ENCODE measurements around the gene NLN. TPM values are rescaled to one million over a fixed set of nuclear protein-coding genes. Genes with fewer than 3 reads are reported as not detected.

Gene NLN
- total and polyA plus RNA-seq, 2 of the 13 experiments (the other 11 are each of a cell fraction or from before 2014, with no cell fraction given): 11.9 to 36.7 TPM

- TF ChIP-seq ZNF407 (CRISPR knock-in tag; IDR thresholded peaks at IDR 0.05; ENCODE audit: not compliant biosample characterization): no peak
- TF ChIP-seq HNF4G (IDR thresholded peaks at IDR 0.05; ENCODE audit: borderline replicate concordance, low read depth, low read length): no peak
- no peak for TF ChIP-seq HNF4G (CRISPR knock-in tag; IDR thresholded peaks at IDR 0.05; ENCODE audit: borderline replicate concordance, low read depth)
- no peak for TF ChIP-seq RXRB (CRISPR knock-in tag; IDR thresholded peaks at IDR 0.05; ENCODE audit: borderline replicate concordance)
- TF ChIP-seq THYN1 (CRISPR knock-in tag; IDR thresholded peaks at IDR 0.05; ENCODE audit: borderline replicate concordance, low read depth): no peak
- TF ChIP-seq TOE1 (CRISPR knock-in tag; IDR thresholded peaks at IDR 0.05): no peak
These were observed 100.7 kb downstream of the NLN start (continued) for GRCh38 chr5:65822710-65823109.

Measured in HepG2 (cell line).